HEK293T (cell line): ENCODE data around the gene R3HCC1L.

Source experiments
- BHLHE40 ChIP-seq: fragments of 450-650 bp; IDR thresholded peaks from 2 replicates; pipeline ENCODE4 v1.6.1; 2016; ENCODE audit warnings: mild to moderate bottlenecking, moderate library complexity, borderline replicate concordance
- CTBP1 ChIP-seq: fragments of 450-650 bp; IDR thresholded peaks from 2 replicates; pipeline ENCODE4 v1.6.1; 2016; ENCODE audit warnings: borderline replicate concordance
- ELF4 ChIP-seq: fragments of 450-650 bp; IDR thresholded peaks from 2 replicates; pipeline ENCODE4 v1.6.1; 2017; ENCODE audit warnings: antibody characterized with exemption
- FOXA1 ChIP-seq: fragments of 450-650 bp; IDR thresholded peaks from 2 replicates; pipeline ENCODE4 v1.6.1; 2016; ENCODE audit warnings: mild to moderate bottlenecking
- FOXK2 ChIP-seq: fragments of 450-650 bp; IDR thresholded peaks from 2 replicates; pipeline ENCODE4 v1.6.1; 2016; ENCODE audit warnings: mild to moderate bottlenecking
- FOXM1 ChIP-seq: fragments of 450-650 bp; IDR thresholded peaks from 2 replicates; pipeline ENCODE4 v1.6.1; 2017; ENCODE audit warnings: mild to moderate bottlenecking, borderline replicate concordance
- PKNOX1 ChIP-seq: fragments of 450-650 bp; IDR thresholded peaks from 2 replicates; pipeline ENCODE4 v1.6.1; 2016
- SUZ12 ChIP-seq: fragments of 450-650 bp; IDR thresholded peaks from 2 replicates; pipeline ENCODE4 v1.6.1; 2016; ENCODE audit warnings: mild to moderate bottlenecking
- TARDBP ChIP-seq: fragments of 450-650 bp; IDR thresholded peaks from 2 replicates; pipeline ENCODE4 v1.6.1; 2016
- ZNF384 ChIP-seq: fragments of 450-650 bp; IDR thresholded peaks from 2 replicates; pipeline ENCODE4 v1.6.1; 2016

- TF ChIP-seq CTBP1 (no peak), ELF4 (no peak), FOXM1 (no peak), ZNF384 (no peak), FOXA1 (no peak), TARDBP (no peak), FOXK2 (no peak), BHLHE40 (no peak), SUZ12 (no peak), PKNOX1 (no peak)
These were observed 19.6 kb downstream of the R3HCC1L start for GRCh38 chr10:98154076-98154475.
